ENCODE results near the gene ARRB1.
"Not testable (repeated sequence)": the region's sequence is repeated elsewhere in the genome, so short reads cannot be mapped to it uniquely, and the experiment has no call there.

ARRB1 gene

DNA sequence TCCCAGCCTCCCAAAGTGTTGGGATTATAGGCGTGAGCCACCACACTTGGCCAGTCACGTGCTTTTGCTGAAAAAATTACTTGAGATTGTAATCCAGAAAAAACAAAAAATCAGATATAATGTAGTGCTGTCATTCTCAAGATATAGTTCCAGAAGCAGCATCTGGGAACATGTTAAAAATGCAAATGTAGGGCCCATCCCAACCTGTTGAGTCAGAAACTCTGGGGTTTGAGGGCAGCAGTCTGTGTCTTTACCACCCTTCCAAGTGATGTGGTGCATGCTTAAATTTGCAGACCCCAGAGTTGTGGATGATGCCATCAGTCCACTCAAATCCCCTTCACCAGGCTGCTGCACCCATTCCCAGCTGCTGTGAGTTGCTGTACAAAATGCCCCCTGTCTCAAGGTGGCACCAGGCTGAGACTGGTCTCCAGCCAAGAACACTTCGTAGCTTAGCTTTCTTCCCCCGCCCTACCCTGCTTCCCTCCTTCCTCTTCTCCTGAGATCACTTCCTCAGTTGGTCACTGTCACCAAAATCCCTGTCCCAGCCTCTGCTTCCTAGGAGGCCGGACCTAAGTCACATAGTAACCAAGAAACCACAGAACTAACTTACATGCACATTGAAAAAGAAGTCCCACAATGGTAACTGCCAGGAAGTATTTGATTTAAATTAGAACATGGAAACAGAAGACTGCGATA is 18.2 kb upstream of the ARRB1 start:
- DNase-seq = no peak

DNA sequence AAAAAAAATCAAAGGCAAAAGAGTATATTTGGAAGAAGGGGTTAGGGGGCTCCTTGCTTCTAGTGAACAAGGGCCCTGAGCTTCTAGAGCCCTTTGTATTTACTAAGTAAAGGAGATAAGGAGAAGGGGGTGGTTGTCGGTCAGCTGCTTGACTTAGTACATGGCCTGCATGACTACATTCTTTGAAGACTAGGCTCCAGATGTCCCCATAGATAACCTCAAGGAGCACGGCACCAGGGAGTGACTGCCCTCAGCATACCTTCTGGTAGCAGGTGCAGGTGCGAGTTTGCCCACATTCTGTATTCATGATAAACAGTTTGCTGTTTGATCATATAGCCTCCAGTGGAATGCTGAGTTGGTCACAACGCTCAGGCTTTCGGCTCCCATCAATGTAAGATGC is 15.4 kb upstream of the ARRB1 start:
- DNase-seq = not testable (repeated sequence)

DNA sequence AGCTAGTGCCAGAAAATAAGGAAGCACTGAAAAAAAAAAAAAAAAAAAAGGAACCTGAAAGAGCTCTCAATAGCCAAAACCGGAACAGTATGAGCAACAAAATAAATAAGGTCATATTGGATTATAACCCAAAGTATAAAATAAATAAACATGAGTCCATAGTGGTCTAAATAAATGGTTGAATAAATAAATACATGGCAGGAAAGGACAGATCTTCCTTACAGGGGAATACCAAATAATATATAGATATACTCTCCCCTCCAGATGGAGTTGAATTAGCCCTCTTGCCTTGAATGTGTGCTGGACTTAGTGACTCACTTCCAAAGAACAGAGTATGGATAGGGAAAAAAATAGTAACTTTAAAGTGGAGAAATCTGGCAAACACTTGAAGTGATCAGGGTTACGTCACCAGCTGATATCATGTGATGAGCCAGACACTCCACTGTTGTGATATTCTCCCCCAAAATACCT is 14.3 kb upstream of the ARRB1 start:
- DNase-seq = no peak

DNA sequence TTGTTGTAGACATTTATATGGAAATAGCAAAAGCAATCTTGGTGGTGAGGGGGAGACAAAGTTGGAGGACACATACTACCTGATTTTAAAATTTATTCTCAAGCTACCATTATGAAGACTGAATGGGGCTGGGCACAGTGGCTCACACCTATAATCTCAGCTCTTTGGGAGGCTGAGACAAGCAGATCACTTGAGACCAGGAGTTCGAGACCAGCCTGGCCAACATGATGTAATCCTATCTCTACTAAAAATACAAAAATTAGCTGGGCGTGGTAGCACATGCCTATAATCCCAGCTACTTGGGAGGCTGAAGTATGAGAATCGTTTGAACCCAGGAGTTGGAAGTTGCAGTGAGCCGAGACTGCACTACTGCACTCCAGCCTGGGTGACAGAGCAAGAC is 10.8 kb upstream of the ARRB1 start:
- not testable (repeated sequence) for DNase-seq

DNA sequence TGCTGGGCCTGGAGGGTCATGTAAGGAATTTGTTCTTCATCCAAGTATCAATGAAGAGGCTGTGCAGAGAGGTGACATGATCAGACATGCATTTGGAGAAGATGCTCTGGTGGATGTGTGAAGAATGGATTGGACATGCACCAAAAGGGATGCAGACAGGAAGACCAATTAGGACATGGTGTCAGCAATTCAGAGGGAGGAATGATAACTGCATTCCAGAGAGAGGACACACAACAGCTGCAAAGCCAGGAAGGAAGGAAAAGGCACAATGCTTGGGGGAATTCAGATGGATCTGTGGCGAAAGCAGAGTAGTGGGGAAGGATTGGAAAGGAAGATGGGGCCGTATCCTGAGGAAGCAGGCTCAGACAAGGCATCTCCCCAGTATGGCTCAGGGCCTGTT is 5.2 kb upstream of the ARRB1 start:
- no peak for DNase-seq

DNA sequence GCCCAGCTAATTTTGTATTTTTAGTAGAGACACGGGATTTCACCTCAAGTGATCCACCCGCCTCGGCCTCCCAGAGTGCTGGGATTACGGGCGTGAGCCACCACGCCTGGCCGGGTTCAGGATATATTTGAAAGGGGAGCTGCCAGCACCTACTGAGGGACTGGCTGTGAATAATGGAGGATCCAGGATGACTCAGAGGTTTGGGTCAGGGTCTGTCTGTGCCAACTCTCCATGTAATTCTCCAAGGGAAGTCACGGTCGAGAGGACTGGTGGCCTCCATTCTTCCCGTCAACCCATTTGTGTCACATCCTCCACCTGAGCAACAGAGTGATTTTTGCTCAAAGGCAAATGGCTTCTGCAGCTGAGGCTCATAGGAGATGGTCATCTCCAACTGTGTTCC is 3.6 kb upstream of the ARRB1 start:
- DNase-seq = no peak

DNA sequence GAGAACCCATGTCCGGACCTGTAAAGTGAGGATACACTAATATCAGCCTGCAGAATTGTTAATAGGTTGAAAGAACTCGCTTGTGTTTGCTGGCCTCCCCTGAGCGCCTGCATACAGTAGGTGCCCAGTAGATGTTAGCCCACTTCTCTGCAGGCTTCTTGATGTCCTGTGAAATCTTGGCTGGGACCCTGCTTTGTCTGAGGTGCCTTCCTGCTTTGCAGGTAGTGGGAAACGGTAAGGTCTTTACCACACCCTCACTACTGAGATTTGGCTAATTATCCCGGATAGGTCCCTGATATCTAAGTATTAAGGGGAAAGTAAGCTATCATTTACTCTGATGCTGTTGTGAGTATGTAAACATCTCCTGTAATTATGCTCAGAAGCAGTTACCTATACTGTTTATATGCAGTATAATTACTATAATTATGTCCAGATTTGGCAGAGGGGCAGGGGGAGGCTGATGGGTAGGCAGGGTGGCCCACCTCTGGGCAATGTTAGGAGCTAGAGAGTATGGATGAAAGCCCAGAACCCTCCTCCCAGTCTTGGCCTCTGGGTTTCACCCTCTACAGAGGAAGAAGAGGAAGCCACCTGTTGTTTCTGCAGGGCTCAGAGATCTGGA is 1.2 kb upstream of the ARRB1 start:
- DNase-seq = peak; percentile 90

DNA sequence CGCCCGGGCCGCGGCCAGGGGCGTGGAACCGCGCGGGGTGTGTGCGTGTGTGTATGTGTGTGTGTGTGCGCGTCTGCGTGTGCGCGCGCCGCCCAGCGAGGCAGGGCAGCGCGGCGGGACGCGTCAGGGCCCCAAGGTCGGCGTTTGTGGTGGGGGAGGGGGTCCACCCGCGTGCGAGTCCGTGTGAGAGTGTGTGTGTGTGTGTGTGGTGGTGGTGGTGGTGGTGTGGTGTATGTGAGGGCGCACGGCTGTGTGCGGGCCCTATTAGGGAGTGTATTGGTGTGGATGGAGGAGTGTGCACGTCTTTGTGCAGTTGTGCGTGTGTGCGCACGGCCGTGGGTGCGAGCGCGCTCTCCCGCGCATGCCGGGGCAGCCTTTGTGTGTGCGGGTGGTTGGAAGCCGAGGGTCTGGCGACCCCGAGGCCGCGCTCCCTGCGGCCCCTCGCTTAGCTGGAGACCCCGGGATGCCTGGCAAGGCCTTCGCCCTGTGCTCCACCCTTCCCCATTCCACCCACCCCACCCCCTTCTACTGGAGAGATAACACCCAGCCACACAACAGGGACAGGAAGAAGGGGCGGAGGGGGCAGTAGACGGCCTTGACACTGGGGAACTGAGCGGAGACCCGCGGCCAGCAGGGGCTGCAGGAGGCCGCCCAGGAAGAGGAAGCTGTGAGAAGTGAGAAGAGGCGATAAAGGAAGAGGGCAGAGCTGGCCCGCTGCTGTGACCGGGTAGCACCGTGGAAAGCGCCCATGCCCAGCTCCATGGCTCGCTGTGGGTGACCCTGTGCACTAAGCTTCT is 528 bp upstream of the ARRB1 start:
- no peak for DNase-seq

DNA sequence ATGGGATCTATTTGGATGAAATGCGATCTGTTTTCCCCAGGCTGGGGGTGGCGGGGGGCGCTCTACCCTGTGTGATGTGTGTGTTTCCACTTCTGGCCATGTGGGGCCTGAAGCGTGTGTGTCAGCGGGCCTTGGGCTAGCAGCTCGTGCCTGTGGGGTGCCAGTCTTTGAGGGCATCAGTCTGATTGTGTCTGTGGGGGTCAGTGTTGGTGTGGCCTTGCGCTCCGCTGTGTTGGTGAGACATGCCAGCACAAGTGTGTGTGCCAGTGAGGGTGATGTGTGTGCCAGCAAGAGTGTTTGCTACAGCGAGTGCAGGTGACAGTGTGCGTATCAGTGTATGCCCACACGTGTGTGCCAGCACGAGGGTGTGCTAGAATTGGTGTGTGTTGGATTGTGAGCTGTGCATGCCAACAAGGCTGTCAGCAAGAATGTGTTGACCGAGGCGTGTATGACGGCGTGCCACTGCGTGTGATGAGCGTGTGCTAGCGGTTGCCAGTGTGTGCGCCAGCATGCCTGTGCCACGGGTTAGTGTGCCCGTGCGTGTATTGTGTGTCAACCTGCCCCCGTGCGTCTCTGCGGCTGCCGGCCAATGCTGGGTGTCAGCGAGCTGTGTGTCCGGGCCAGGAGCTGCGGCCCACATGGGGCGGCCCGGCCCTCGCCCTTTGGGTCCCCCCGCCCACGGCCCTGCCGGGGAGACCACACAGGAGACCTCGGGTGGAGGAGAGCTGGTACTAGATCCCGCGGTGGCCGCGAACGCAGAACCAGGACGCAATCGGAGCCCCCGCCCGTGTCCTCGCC is 519 bp downstream of the ARRB1 start:
- DNase-seq = no peak

DNA sequence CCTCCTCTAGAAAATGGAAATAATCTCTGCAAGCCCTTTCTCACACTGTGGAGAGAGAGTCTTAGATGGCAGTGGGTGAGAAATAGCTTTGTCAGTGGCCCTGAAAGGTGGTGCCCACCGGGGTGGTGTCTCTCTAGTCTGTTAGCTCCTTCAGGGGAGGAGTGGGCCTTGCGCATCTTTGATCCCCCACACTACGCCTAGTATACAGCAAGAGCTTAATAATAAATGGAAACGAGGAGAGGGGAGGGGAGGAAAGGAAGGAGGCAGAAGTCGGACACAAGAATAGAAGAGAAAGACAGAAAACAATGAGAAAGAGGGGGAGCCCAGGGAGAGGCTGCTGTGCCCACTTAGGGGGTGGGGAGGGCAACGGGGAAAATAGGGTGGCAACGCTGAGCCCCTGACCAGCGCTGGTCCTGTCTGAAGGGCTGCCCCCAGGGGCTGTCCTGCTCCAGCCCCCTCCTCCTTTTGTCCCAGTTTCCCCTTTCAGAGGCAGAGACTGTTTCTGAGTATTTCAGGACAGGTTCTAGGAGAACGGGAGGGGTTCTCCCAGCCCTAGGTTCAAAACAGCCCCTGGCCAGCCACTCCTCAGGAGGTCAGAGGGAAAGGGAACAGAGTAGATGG is 1.2 kb downstream of the ARRB1 start:
- DNase-seq = no peak

DNA sequence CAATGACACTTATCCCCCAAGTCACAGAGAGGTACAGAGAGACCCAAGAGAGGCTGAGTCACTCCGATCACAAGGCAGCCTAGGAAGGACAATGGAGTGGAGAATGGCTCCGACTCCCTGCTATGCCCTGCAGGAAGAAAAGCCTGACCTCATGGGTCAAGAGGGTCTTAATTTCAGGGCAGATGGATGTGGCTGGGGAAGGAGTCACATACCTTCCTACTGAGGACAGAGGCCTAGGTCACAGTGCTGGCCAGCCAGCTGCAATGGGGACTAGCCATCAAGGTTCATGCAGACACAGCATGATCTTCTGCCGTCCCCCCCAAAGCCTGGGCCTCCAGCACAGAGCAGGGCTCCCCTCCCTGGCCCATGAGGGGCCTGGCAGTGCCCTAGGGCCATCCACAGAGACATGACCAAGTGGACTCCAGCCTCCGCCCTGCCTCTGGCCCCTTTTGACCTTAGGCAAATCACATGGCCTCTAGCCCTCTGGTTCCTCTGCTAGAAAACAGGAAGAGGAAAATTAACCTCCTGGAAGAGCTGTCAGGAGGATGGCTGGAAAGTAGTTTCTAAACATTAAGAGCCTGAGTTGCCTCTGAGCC is 1.8 kb downstream of the ARRB1 start:
- no peak for DNase-seq

DNA sequence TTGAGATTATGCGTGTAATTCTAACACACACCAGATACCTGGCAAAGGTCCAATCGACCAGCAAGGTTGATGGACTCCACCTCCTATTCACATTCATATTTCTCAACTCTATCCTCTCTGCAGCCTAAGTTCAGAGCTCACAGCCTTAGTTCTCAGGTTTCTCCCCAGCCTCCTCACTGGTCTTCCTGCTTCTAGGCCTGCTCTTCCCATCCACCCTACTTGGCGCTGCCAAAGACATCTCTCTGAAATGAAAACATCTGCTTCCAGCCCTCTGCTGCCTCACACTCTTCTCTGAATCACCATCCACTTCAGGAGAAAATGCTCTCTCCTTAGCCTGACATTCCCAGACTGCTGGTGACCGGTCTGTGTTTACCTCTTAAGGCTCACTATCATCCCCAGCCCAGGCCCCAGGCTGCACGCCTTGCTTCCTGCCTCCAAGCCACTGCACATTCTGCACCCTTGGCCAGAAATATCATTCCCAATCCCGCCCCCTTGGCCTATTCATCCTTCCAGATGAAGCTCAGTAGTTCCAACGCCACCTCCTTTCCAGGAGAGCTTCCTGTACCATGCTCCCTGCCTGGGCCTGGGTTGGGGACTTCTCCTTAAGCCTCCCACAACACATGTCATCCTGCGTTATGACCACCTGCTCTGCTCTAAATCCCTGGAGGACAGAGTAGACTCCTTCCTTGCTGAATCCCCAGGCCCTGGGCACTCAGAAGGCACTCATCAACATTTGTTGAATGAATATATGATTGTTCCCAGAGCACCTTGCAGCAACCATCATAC is 3.5 kb downstream of the ARRB1 start:
- DNase-seq = no peak

DNA sequence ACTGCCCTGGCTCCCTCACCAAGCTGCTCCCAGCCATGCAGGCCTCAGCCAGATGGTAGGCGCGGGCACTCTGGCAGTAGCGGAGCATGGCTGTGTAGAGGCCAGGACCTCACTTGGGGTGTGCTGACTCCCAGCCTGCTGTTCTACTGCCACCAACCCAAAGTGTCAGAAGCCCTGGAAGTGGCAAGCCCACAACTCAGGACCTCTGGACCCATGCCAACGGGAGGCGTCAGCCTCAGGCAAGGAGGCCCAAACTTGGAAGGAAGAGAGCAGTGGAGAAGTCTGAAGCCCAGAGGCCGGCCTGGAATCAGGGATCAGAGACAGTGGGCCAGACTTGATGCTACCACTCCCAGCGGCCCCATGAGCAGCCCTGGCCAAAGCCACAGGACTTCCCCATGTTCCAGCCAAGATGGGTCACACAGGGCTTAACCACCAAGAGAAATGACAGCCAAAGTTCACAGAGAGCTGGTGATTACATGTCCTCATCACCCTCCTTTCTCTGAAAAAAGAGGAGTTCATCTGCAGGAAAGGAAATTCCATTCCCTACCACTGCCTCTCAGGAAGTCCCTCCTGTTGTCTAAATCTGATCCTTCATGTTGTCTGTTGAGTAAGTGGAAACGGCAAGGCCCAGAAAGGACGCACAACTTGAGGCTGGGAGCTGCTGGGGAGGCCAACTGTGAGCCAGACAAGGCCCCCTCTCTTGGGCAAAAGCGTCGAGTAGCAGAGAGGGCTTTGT is 4.4 kb downstream of the ARRB1 start:
- DNase-seq = no peak

DNA sequence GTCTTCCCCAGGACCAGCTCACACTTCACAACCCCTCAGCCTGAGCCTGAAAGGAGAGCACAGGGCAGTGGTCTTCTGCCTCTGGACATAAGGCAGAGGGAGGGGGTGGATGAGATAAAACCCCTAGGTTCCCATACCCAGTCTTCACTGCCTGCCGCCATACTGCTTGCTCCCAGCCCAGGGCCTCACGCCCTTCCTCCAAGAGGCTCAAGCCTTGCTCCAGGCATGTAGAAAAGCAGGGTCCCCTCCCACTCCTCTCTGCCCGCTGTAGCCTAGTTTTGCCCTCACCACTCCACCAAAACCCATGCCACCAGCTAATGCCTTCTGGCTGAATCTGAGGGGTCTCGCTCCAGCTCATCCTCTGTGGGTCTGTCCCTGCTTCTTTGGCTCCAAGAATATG is 5.2 kb downstream of the ARRB1 start:
- no peak for DNase-seq

DNA sequence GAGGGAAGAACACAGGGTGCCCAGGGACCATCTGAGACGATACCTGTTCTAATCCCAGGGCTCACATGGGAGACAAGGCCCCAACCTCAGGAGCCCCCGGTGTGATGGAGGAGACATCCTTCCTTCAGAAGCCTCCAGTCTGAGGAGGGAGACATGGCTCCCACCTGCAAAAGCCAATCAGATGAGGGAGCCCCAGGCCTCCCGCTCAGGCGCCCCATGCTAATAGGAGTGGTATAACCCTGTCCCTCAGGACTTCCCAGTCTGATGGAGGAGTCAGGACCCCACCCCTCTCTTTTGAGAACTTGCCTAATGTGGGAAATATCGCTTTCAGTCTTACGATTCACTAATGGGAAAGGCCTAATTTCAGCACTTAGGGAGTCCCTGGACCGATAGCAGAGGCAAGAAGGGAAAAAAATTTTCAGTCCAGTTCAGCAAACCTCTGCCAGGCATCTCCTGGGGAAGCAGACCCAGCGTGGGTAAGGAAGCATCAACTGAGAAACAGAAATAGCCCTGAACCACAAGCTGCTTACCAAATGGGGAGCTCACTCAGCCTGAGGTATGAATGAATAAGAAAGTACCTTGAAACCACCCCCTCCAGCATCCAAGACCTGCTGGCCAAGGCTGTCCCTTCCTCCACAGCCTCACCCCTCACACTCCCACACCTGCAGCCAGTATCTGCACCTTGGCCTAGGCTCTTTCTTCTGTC is 5.9 kb downstream of the ARRB1 start:
- no peak for DNase-seq

DNA sequence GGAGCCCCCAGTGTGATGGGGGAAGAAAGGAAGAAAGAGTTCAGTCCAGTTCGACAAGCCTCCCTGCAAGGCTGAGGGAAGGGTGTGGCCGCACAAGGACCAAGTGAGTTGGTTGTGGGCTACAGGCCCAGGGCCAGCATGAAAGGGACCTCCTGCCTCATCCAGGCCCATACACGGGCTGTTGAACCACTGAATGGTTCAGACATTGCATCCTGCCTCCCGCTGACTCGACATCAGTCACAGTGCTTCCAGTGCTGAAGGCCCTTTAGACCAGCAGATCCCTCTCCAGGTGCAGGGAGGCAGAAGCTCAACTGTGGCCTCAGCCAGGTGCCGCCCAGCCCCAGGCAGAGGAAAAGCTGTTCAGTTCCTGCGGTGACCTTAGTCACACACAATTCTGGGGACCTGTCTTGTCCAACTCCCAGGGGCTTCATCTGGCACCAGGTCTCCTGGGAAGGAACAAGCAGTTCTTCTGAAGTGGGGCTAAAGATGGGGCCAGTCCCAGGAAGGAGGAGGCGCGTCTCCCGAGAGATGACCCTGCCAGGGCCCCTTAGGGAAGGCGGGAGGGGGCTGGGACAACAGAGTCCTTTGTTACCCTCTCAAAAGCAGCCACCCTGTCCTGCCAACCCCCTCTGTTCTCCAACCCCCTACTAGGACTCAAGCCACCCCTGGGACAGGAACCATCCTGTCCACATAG is 6.6 kb downstream of the ARRB1 start:
- DNase-seq = no peak

DNA sequence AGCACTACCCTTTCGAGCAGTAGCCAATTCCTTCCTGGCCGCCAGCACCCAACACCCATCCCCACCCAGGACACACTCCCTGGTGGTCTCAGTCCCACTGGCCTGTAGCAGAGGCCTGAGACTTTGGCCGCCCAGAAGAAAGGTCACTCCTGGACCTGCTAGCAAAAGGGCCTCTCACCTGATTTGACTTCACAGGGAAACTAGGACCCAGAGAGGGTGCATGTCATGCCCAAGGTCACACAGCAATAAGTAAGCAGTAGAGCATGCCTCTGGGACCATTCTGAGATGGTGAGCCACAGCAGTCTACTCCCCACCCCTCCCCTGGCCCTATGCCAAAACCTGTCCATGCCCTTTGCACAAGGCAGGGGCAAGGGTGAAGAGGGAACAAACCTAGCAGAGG is 7.3 kb downstream of the ARRB1 start:
- DNase-seq = no peak

DNA sequence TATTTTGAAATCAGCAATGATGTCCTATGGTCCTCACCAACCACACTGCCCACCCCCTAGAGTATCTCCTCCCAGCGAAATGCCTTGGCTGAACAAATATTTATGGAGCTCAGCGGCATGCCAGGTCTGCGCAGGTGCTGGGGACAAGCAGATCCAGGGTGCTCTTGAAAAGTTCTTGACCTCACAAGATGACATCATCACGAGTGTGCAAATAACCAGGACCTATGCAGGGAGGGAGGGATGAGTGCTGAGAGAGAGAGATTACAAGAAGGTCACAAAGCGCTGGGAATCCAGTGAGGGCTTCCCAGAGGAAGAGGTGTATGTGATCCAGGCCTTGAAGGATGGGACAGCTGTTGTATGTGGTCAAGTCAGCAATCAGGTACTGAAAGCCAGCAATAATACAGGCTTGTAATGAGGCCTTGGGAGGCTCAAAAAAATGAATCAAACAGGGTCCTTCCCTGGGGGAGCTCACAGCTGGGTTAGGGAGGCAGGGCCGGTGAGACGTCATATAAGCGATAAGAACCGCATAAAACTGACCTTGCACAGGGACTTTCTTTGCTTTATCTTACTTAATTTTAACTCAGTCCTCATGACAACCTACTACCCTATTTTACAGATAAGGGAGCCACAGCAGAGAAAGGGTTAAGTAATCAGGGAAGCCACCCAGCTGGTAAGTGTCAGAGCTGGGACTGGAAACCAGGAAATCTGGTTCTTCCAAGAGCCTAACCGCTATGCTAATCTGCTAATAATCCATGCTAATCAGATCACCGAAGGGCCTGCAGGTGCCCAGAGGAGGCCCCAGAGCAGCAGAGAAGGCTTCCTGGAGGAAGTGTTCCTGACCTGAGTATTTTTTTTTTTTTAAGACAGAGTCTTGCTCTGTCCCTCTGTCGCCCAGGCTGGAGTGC is 8.2 kb downstream of the ARRB1 start:
- no peak for DNase-seq
